Measurements from ENCODE around the gene CHRM2.

DNA sequence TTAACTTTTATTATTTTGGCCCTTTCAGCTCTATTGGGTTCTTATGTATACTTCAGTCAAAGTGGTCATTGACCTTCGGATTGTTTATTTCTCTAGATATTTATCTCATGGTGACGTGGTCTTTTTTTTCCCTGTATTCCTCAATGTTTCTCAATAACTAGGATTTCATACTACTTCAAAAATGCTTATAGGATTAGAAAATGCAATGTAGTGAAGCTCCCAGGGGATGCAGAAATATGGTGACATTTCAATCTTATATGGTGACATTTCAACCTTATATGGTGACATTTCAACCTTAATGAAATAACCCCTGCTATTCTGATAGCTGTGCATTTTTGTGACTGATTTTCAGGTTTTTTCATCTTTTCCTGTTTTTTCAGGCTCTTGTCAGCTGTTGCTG lies 51.4 kb downstream of the CHRM2 start:
- TF ChIP-seq, protein P1, sequence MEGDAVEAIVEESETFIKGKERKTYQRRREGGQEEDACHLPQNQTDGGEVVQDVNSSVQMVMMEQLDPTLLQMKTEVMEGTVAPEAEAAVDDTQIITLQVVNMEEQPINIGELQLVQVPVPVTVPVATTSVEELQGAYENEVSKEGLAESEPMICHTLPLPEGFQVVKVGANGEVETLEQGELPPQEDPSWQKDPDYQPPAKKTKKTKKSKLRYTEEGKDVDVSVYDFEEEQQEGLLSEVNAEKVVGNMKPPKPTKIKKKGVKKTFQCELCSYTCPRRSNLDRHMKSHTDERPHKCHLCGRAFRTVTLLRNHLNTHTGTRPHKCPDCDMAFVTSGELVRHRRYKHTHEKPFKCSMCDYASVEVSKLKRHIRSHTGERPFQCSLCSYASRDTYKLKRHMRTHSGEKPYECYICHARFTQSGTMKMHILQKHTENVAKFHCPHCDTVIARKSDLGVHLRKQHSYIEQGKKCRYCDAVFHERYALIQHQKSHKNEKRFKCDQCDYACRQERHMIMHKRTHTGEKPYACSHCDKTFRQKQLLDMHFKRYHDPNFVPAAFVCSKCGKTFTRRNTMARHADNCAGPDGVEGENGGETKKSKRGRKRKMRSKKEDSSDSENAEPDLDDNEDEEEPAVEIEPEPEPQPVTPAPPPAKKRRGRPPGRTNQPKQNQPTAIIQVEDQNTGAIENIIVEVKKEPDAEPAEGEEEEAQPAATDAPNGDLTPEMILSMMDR (conservative IDR thresholded peaks at IDR 0.05 in 1 of 2, IDR thresholded peaks at IDR 0.05 in 1 of 2; ENCODE audit: low read depth in 1 of 2, low read length in 2 of 2), result no peak
- TF ChIP-seq EZH2 (IDR thresholded peaks at IDR 0.05; ENCODE audit: low read length, missing control alignments), result no peak
